Tibial nerve (tissue), 4 donors: Measurements from ENCODE around the gene MADD. TPM values are rescaled to one million over a fixed set of nuclear protein-coding genes. Genes with fewer than 3 reads are reported as not detected.

Experiments
- DNase-seq, 2 donors: peaks; one replicate each; pipeline ENCODE4 v3.0.0-alpha.2; 2019; ENCODE audit warnings: low spot score in 2 of 2
- H3K27ac ChIP-seq, 4 donors: fragments of 200-600 bp; sonication (generic) in 3 of 4; one replicate each; pipeline ENCODE4 v1.5.1; 2017 to 2019; ENCODE audit warnings: mild to moderate bottlenecking in 1 of 4
- H3K27me3 ChIP-seq, 2 donors: fragments of 200-600 bp; sonication (generic) in 1 of 2; one replicate each; pipeline versions ENCODE4 v1.5.1 to v1.6.0; 2017 to 2019
- H3K36me3 ChIP-seq, 3 donors: fragments of 200-600 bp; sonication (generic); one replicate each; pipeline ENCODE4 v1.5.1; 2018 to 2019
- H3K4me1 ChIP-seq, 4 donors: fragments of 200-600 bp; sonication (generic) in 3 of 4; one replicate each; pipeline ENCODE4 v1.5.1; 2017 to 2019
- H3K4me3 ChIP-seq, 4 donors: fragments of 200-600 bp; sonication (generic) in 3 of 4; one replicate each; pipeline ENCODE4 v1.5.1; 2017 to 2019; ENCODE audit warnings: mild to moderate bottlenecking in 1 of 4, moderate library complexity in 1 of 4
- H3K9me3 ChIP-seq, 4 donors: fragments of 200-600 bp; sonication (generic) in 3 of 4; one replicate each; pipeline ENCODE4 v1.5.1; 2017 to 2019
- CTCF ChIP-seq, 5 experiments: fragments of 200-600 bp in 3 of 5; fragments of 450-650 bp in 2 of 5; sonication (generic) in 3 of 5; IDR thresholded peaks; one replicate each; pipeline ENCODE4 v1.5.1; 2016 to 2019; ENCODE audit warnings: antibody characterized with exemption in 5 of 5, mild to moderate bottlenecking in 3 of 5, moderate library complexity in 2 of 5
- EP300 ChIP-seq, 2 donors: sonication (generic); formaldehyde crosslinking; IDR thresholded peaks; one replicate each; pipeline ENCODE4 v1.6.1; 2017; ENCODE audit warnings: antibody characterized with exemption in 2 of 2, mild to moderate bottlenecking in 1 of 2
- POLR2A ChIP-seq, 2 donors: fragments of 450-650 bp; IDR thresholded peaks; one replicate each; pipeline ENCODE4 v1.6.1; 2017; ENCODE audit warnings: antibody characterized with exemption in 2 of 2, mild to moderate bottlenecking in 2 of 2, moderate library complexity in 2 of 2
- WGBS, 2 donors: methylation state at CpG; one replicate each; pipeline ENCODE4 v1.1.5; 2018; 5-methylcytosine and 5-hydroxymethylcytosine counted together
- total RNA-seq, 4 donors: library from RNA; depleted of rRNA; stranded (reverse); fragments of >200 nt; gene quantifications; one replicate each; pipeline ENCODE4 v1.1.0, GENCODE V29; 2016

Gene MADD
- total RNA-seq, 4 donors from 2014 or later = 41.9 to 68.0 (median 52.2) TPM

DNA sequence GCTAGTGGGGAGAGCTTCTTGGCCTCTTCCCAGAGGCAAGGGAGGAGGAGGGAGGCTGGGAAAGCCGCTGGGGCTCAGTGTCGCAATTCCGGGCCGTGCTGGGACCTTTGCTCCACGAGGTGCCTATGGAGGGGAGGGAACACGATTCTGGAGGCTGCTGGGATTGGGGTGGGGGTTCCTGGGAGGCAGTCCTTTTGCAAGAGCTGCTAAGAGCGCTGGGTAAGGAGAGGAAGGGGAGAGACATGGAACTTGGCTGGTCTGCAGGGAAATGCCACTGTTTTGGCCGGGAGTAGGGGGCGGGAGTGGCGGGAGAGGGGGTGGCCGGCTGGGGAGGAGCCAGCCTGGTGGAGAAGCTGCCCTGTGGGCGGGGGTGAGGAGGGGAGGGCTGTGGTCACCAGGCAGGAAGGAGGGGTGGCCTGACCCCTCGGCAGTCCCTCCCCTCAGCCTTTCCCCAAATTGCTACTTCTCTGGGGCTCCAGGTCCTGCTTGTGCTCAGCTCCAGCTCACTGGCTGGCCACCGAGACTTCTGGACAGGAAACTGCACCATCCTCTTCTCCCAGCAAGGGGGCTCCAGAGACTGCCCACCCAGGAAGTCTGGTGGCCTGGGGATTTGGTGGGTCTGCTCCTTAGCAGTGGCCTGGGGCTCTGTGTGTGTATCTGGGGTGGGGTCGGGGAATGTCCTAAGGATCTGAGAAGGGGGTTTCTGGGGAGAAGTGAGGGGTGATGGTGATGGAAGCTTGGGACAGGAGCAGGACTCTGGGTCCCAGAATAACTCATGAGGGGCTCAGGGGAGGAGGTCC is 12.2 kb upstream of the MADD start, which contains the start of gene NR1H3:
TSS of gene NR1H3 (plus strand) at position 480 of the 800 bp plus-strand sequence. CDS start 1,221 bp downstream, outside the sequence.
- TF ChIP-seq POLR2A (IDR thresholded peaks at IDR 0.05) (no peak), EP300 (IDR thresholded peaks at IDR 0.05) (peak in 1 of 2 donors; percentile 73), CTCF (IDR thresholded peaks at IDR 0.05) (peak; percentile 33 to 77 (median 73))
- peak; percentile 72 to 78 for DNase-seq

DNA sequence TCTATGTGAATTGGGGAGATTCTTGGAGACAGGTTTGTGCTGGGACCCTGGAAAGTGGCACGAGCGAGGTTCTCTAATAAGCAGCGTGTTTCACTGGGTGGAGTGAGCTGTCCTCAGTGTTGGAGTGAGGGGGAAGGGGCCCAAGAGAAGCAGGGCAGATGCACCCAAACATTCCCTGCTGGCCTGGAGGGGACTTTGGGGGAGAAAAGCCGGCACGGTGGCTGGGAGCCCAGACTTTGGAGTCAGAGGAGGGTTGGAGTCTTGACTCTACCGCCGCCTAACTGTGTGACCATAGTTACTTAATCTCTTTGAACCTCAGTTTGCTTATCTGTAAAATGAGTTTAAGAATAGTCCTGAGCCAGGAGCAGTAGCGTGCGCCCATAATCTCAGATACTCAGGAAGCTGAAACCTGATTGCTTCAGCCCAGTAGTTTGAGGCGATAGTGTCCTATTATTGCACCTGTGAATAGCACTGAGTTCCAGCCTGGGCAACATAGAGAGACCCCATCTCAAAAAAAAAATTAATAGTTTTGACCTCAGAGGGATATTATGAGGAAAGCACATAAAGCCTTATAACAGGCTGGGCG is 11.5 kb upstream of the MADD start:
- Histone ChIP-seq H3K9me3 (no peaks in the 10 kb centered on the region), H3K27ac (peak overlapping the region; percentile 78 to 95 (median 88)), H3K27me3 (no peaks in the 10 kb centered on the region), H3K4me1 (peaks cover 0 to 77% (median 48%) of the 10 kb centered on the region in 4 donors), H3K4me3 (peak overlapping the region; percentile 29 to 53 (median 36)), H3K36me3 (peaks cover 0 to 34% (median 0%) of the 10 kb centered on the region in 3 donors)
- 40 to 41% methylated on average over 11 of the region's 11 CpGs for WGBS, 2 donors
- DNase-seq = no peak
- TF ChIP-seq POLR2A (IDR thresholded peaks at IDR 0.05) (no peak), CTCF (IDR thresholded peaks at IDR 0.05) (no peak), EP300 (IDR thresholded peaks at IDR 0.05) (no peak)

More for the DNA sequence above, 12.2 kb upstream of the MADD start, which contains the start of gene NR1H3:
- Histone ChIP-seq H3K27me3 (no peaks in the 10 kb centered on the region), H3K4me3 (peak within 1 kb of the TSS; percentile 29 to 53 (median 36)), H3K36me3 (peaks cover 0 to 27% (median 0%) of the 10 kb centered on the region in 3 donors), H3K4me1 (peaks cover 0 to 81% (median 49%) of the 10 kb centered on the region in 4 donors), H3K27ac (peak within 1 kb of the TSS; percentile 78 to 95 (median 88)), H3K9me3 (no peaks in the 10 kb centered on the region)
- 1 to 4% methylated on average over 10 of the region's 15 CpGs for WGBS, 2 donors

DNA sequence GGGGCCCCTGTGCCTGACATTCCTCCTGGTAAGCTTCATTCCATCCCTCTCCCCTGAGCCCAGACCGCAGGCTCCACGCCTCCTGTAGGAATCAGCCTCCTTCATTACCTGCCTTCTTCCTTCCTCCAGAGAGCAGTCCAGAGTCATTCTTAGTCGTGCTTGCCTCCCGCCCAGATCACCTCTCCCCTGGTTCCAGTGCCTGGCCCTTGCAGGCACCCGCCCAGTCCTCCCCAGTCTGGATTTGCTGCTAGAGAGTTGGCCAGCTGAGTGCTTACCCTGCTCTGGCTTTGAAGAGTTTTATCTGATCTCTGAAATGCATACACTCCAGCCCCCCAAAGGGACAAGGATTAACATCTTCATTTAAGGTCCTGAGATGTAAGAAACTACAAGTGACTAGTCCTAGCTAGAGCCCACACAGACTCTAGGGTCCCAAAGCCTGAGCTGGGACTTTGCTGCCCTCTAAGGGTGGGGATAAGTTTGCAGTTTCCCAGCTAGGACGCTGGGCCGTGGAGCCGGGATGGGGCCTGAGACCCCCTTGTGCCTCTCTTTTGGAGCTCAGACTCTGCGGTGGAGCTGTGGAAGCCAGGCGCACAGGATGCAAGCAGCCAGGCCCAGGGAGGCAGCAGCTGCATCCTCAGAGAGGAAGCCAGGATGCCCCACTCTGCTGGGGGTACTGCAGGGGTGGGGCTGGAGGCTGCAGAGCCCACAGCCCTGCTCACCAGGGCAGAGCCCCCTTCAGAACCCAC is 10.5 kb upstream of the MADD start:
- Histone ChIP-seq H3K27ac (peak overlapping the region; percentile 78 to 95 (median 88)), H3K4me3 (peak overlapping the region in 2 of 4 donors; percentile 19 to 53), H3K27me3 (no peaks in the 10 kb centered on the region), H3K36me3 (peaks cover 0 to 44% (median 0%) of the 10 kb centered on the region in 3 donors), H3K4me1 (peaks cover 0 to 71% (median 39%) of the 10 kb centered on the region in 4 donors), H3K9me3 (no peaks in the 10 kb centered on the region)
- WGBS, 2 donors = 27 to 29% methylated on average over 9 to 10 of the region's 10 CpGs
- no peak for DNase-seq
- TF ChIP-seq POLR2A (IDR thresholded peaks at IDR 0.05) = no peak
- TF ChIP-seq CTCF (IDR thresholded peaks at IDR 0.05) = peak; percentile 48 to 78 (median 61)
- peak in 1 of 2 donors; percentile 14 for TF ChIP-seq EP300 (IDR thresholded peaks at IDR 0.05)

DNA sequence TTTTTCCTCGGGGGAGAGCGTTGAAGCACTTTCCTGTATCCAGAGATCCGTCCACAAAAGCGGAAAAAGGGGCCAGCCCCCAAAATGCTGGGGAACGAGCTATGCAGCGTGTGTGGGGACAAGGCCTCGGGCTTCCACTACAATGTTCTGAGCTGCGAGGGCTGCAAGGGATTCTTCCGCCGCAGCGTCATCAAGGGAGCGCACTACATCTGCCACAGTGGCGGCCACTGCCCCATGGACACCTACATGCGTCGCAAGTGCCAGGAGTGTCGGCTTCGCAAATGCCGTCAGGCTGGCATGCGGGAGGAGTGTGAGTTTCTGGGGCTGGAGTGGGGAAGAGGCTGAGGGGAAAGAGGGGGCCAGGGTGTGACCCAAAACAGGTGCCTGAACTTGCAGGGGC is 9.6 kb upstream of the MADD start:
- H3K4me3 ChIP-seq = peak overlapping the region in 1 of 4 donors; percentile 53
- peaks cover 0 to 51% (median 0%) of the 10 kb centered on the region in 3 donors for H3K36me3 ChIP-seq
- DNase-seq = no peak
- TF ChIP-seq CTCF (IDR thresholded peaks at IDR 0.05) (no peak), POLR2A (IDR thresholded peaks at IDR 0.05) (no peak), EP300 (IDR thresholded peaks at IDR 0.05) (no peak)
- H3K27ac ChIP-seq = peak overlapping the region in 2 of 4 donors; percentile 91 to 95
- 71 to 86% methylated on average over 13 to 19 of the region's 19 CpGs for WGBS, 2 donors
- H3K4me1 ChIP-seq = peaks cover 0 to 71% (median 30%) of the 10 kb centered on the region in 4 donors
- H3K9me3 ChIP-seq = no peaks in the 10 kb centered on the region
- no peaks in the 10 kb centered on the region for H3K27me3 ChIP-seq
